GM21447 (cell line): ENCODE results near the gene SYT6.

Experiments
- ATAC-seq: cut with Tn5 transposase; IDR thresholded peaks from one replicate; pipeline ENCODE4 v1.9.1; 2021; ENCODE audit not compliant: unreplicated experiment

The SYT6 gene

GRCh38 chr1:114153261-114154145, at the start of gene SYT6:
Gene SYT6, minus strand, starts transcription at chr1:114153869. Its CDS starts 97 bp downstream, at chr1:114153772.
- no peak for ATAC-seq

GRCh38 chr1:114201486-114201885, 47.8 kb upstream of the SYT6 start:
- ATAC-seq: no peak

- ATAC-seq: no peak
Measured at GRCh38 chr1:114199017-114199594, 45.4 kb upstream of the SYT6 start.

GRCh38 chr1:114196992-114197907, 43.6 kb upstream of the SYT6 start:
- ATAC-seq: no peak

GRCh38 chr1:114195819-114196218, 42.1 kb upstream of the SYT6 start:
- ATAC-seq: no peak

GRCh38 chr1:114192328-114192727, 38.7 kb upstream of the SYT6 start:
- ATAC-seq: no peak

- ATAC-seq: no peak
Measured at GRCh38 chr1:114189398-114189797, 35.7 kb upstream of the SYT6 start.

GRCh38 chr1:114181356-114181755, 27.7 kb upstream of the SYT6 start:
- ATAC-seq: no peak

GRCh38 chr1:114180742-114181141, 27.1 kb upstream of the SYT6 start:
- ATAC-seq: no peak

GRCh38 chr1:114178936-114179335, 25.3 kb upstream of the SYT6 start:
- ATAC-seq: no peak

GRCh38 chr1:114177282-114177681, 23.6 kb upstream of the SYT6 start:
- ATAC-seq: no peak

GRCh38 chr1:114176366-114176765, 22.7 kb upstream of the SYT6 start:
- no peak for ATAC-seq

GRCh38 chr1:114173680-114174079, 20.0 kb upstream of the SYT6 start:
- ATAC-seq: no peak

GRCh38 chr1:114169509-114169908, 15.8 kb upstream of the SYT6 start:
- no peak for ATAC-seq

GRCh38 chr1:114167226-114167625, 13.6 kb upstream of the SYT6 start:
- no peak for ATAC-seq

- peak; percentile 61 for ATAC-seq
Measured at GRCh38 chr1:114164840-114165543, 11.3 kb upstream of the SYT6 start.

- ATAC-seq: no peak
Measured at GRCh38 chr1:114159941-114160340, 6.3 kb upstream of the SYT6 start.

- ATAC-seq: no peak
Measured at GRCh38 chr1:114157275-114157660, 3.6 kb upstream of the SYT6 start.

- no peak for ATAC-seq
Measured at GRCh38 chr1:114156538-114157274, 3.0 kb upstream of the SYT6 start.

GRCh38 chr1:114155706-114156105, 2.0 kb upstream of the SYT6 start:
- ATAC-seq: no peak
